CD4-positive, alpha-beta T cell treated with Interleukin-15 for 4 hours (primary cell): ENCODE measurements around the gene TPX2.
A peak's percentile ranks its signal among the peaks of the same experiment; 100 is the strongest.
"Not testable (repeated sequence)": the region's sequence is repeated elsewhere in the genome, so short reads cannot be mapped to it uniquely, and the experiment has no call there.

Source experiments
- DNase-seq: peaks from one replicate; pipeline ENCODE4 v3.0.0-alpha.2; 2020; ENCODE audit warnings: low spot score

TPX2 gene

GRCh38 chr20:31814142-31814541 is 75.1 kb downstream of the TPX2 start:
- DNase-seq = not testable (repeated sequence)

GRCh38 chr20:31815408-31816188 is 76.5 kb downstream of the TPX2 start:
- no peak for DNase-seq

- DNase-seq = no peak
These were observed 77.1 kb downstream of the TPX2 start for GRCh38 chr20:31816221-31816620.

- no peak for DNase-seq
These were observed 78.4 kb downstream of the TPX2 start for GRCh38 chr20:31817461-31817860.

- no peak for DNase-seq
These were observed 79.4 kb downstream of the TPX2 start for GRCh38 chr20:31818376-31818908.

- DNase-seq = no peak
These were observed 80.1 kb downstream of the TPX2 start, which contains the start of gene MYLK2 for GRCh38 chr20:31819083-31819784. TSS of gene MYLK2 (plus strand) at chr20:31819356. CDS start at chr20:31819581, 225 bp downstream.

- DNase-seq = no peak
These were observed 81.1 kb downstream of the TPX2 start for GRCh38 chr20:31820228-31820627.

- no peak for DNase-seq
These were observed 82.3 kb downstream of the TPX2 start for GRCh38 chr20:31821427-31821826.

GRCh38 chr20:31822421-31823330 is 83.6 kb downstream of the TPX2 start:
- peak; percentile 69 for DNase-seq

GRCh38 chr20:31823360-31824124 is 84.5 kb downstream of the TPX2 start:
- no peak for DNase-seq

GRCh38 chr20:31824125-31824485 is 85.0 kb downstream of the TPX2 start:
- DNase-seq = no peak

GRCh38 chr20:31824554-31825313 is 85.6 kb downstream of the TPX2 start:
- DNase-seq = no peak

- no peak for DNase-seq
These were observed 87.0 kb downstream of the TPX2 start for GRCh38 chr20:31826074-31826473.

- no peak for DNase-seq
These were observed 88.0 kb downstream of the TPX2 start for GRCh38 chr20:31827059-31827458.

- DNase-seq = not testable (repeated sequence)
These were observed 88.9 kb downstream of the TPX2 start for GRCh38 chr20:31828016-31828415.

- no peak for DNase-seq
These were observed 90.6 kb downstream of the TPX2 start for GRCh38 chr20:31829731-31830130.

- no peak for DNase-seq
These were observed 91.4 kb downstream of the TPX2 start for GRCh38 chr20:31830406-31830981.

GRCh38 chr20:31831211-31831610 is 92.1 kb downstream of the TPX2 start:
- DNase-seq = no peak

GRCh38 chr20:31831771-31832306 is 92.7 kb downstream of the TPX2 start:
- DNase-seq = no peak
